CD1c-positive myeloid dendritic cell (primary cell): Measurements from ENCODE around the gene CCNQ.
A peak's percentile ranks its signal among the peaks of the same experiment; 100 is the strongest.

Source experiments
- DNase-seq: peaks from one replicate; pipeline ENCODE4 v3.0.0-alpha.2; 2016; ENCODE audit errors: extremely low spot score

The CCNQ gene

GRCh38 chrX:153539171-153539978, 59.6 kb downstream of the CCNQ start:
- peak; percentile 65 for DNase-seq

- DNase-seq, result no peak
Observed at GRCh38 chrX:153538424-153538823, 60.5 kb downstream of the CCNQ start.
